ENCODE measurements around the gene ACE.

DNA sequence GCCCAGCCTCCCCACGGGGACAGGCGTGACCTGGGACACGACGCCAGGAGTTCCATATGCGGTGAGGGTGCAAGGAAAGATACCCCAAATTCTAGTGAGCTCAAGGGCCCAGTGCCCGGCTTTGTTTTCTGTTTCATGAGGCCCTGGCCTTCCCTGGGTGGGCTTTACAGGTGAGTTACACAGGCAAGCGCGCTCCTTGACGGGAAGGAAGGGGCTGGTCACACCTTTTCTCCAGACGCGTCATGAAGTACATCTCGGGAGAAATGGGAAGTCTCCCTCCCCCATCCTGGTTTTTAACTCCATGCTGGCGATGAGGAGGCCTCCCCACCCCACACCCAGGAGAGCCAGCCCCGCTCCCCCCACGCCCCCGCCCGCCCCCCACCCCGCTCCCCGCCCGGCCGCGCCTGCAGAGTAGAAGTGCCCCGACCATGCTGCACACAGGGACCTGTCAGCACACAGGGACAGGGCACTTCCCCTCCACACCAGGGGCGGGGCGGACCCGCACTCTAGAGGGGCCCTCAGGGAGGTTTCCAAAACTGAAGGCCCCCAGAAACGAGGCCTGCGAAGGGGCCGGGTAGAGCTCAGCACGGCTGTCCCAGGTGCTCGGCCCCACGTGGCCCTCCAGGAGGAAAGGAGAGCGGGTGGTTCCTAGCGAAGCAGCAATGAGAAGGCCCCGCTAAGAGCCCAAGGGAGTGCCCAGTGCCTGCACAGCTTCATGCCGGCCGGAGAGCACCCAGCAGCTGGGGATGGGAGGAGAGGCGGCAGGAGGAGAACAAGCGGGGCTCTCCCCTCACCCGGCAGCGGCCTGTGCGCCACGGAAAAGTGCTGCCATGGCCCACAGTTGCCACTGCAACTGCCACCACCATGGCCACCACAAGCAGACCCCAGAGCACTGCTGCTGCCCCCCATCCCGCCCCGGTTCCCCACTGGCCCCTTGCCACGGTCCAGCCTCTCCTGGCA is 38.5 kb upstream of the ACE start:
- TF ChIP-seq POLR2A (IDR thresholded peaks at IDR 0.05), result no peak
- TF ChIP-seq, protein P1, sequence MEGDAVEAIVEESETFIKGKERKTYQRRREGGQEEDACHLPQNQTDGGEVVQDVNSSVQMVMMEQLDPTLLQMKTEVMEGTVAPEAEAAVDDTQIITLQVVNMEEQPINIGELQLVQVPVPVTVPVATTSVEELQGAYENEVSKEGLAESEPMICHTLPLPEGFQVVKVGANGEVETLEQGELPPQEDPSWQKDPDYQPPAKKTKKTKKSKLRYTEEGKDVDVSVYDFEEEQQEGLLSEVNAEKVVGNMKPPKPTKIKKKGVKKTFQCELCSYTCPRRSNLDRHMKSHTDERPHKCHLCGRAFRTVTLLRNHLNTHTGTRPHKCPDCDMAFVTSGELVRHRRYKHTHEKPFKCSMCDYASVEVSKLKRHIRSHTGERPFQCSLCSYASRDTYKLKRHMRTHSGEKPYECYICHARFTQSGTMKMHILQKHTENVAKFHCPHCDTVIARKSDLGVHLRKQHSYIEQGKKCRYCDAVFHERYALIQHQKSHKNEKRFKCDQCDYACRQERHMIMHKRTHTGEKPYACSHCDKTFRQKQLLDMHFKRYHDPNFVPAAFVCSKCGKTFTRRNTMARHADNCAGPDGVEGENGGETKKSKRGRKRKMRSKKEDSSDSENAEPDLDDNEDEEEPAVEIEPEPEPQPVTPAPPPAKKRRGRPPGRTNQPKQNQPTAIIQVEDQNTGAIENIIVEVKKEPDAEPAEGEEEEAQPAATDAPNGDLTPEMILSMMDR (IDR thresholded peaks at IDR 0.05), result no peak
